K562 (cell line): ENCODE results near the gene SNCB. TPM values are rescaled to one million over a fixed set of nuclear protein-coding genes. Genes with fewer than 3 reads are reported as not detected.

Experiments used
- ATAC-seq: fragments of 200-7000 bp; cut with Tn5 transposase; 3 replicates; pipeline ENCODE4 v1.9.1; 2020; ENCODE audit warnings: moderate library complexity
- BruUV-seq: library from RNA; stranded (reverse); fragments of 400-500 nt; replicated peaks from 2 replicates; lab custom pipeline; 2021; lab: Mats Ljungman, UMichigan
- CTCF ChIA-PET: fragments of 300-600 bp; formaldehyde crosslinking; extraction: SDS; loops from one replicate; lab custom pipeline; 2021; ENCODE audit warnings: low intra/inter-chr PET ratio; lab: Yijun Ruan, JAX
- POLR2A ChIA-PET: fragments of 300-600, 350-650 bp; sonication (Branson Sonifier 250); formaldehyde crosslinking; extraction: SDS; loops from one replicate; lab custom pipeline; 2021; ENCODE audit warnings: antibody characterized with exemption, inconsistent platforms; lab: Yijun Ruan, JAX
- DNase-seq, 4 experiments: peaks; one replicate each; pipeline versions ENCODE4 v3.0.0 to v3.0.0-alpha.2; 2011 to 2018; ENCODE audit warnings: low spot score in 3 of 4, mixed read lengths in 3 of 4; ENCODE audit errors: extremely low read depth in 1 of 4
- FAIRE-seq: peaks from 2 replicates; lab custom pipeline; 2011; peaks lifted over from hg19 to GRCh38; lab: Jason Lieb, UNC
- H2AFZ ChIP-seq: 2 replicates; pipeline ENCODE4 v1.6.0; 2011; ENCODE audit warnings: low read depth, low read length, control low read depth, inconsistent platforms
- H3K27ac ChIP-seq: fragments of 200-600 bp; 3 replicates; pipeline ENCODE4 v1.8.0; 2011; ENCODE audit warnings: low read depth, mild to moderate bottlenecking, control low read depth, inconsistent platforms, low read length, moderate library complexity, mixed read lengths; ENCODE audit errors: extremely low read depth
- H3K27me3 ChIP-seq, 2 experiments: fragments of 300-600 bp in 1 of 2; 2 replicates in 1 of 2; 3 replicates in 1 of 2; pipeline versions ENCODE4 v1.6.0 to v1.8.0; 2011; ENCODE audit warnings: inconsistent platforms in 2 of 2, low read length in 2 of 2, mild to moderate bottlenecking in 1 of 2, mixed read lengths in 1 of 2, moderate library complexity in 1 of 2; ENCODE audit not compliant: control insufficient read depth in 2 of 2, insufficient read depth in 2 of 2
- H3K36me3 ChIP-seq: fragments of 300-600 bp; 3 replicates; pipeline ENCODE4 v1.8.0; 2011; ENCODE audit warnings: mild to moderate bottlenecking, low read length, inconsistent platforms; ENCODE audit not compliant: control insufficient read depth, insufficient read depth
- H3K4me1 ChIP-seq, 2 experiments: fragments of 200-600 bp in 1 of 2; replicated peaks in 1 of 2; 2 replicates in 1 of 2; 3 replicates in 1 of 2; pipeline versions ENCODE4 v1.5.1 to v1.8.0; 2011; ENCODE audit warnings: inconsistent platforms in 2 of 2, low read length in 2 of 2, mild to moderate bottlenecking in 1 of 2, mixed read lengths in 1 of 2, moderate library complexity in 1 of 2; ENCODE audit not compliant: control insufficient read depth in 2 of 2, insufficient read depth in 2 of 2
- H3K4me2 ChIP-seq: 2 replicates; pipeline ENCODE4 v1.6.1; 2011; ENCODE audit warnings: low read length, control low read depth, inconsistent platforms, mixed read lengths; ENCODE audit not compliant: insufficient read depth
- H3K4me3 ChIP-seq: fragments of 200-600 bp; sonication (generic), shearing (Covaris generic); 2 replicates; pipeline ENCODE4 v1.5.1; 2016; ENCODE audit warnings: control low read depth, inconsistent platforms
- H3K79me2 ChIP-seq: fragments of 200-600 bp; 3 replicates; pipeline ENCODE4 v1.8.0; 2011; ENCODE audit warnings: low read length, inconsistent platforms; ENCODE audit not compliant: control insufficient read depth, insufficient read depth
- H3K9ac ChIP-seq, 2 experiments: 2 replicates each; pipeline versions ENCODE4 v1.6.0 to v1.6.1; 2011; ENCODE audit warnings: low read depth in 2 of 2, low read length in 2 of 2, control low read depth in 1 of 2, inconsistent platforms in 1 of 2, mild to moderate bottlenecking in 1 of 2, mixed read lengths in 1 of 2; ENCODE audit not compliant: insufficient read depth in 1 of 2
- H3K9me1 ChIP-seq: one replicate; pipeline ENCODE4 v1.6.0; 2011; ENCODE audit warnings: inconsistent platforms, mild to moderate bottlenecking, low read length, moderate library complexity; ENCODE audit not compliant: control insufficient read depth, insufficient read depth
- H3K9me3 ChIP-seq: replicated peaks from 2 replicates; pipeline ENCODE4 v1.5.1; 2011; ENCODE audit warnings: low read depth, low read length, inconsistent platforms; ENCODE audit not compliant: control insufficient read depth, insufficient read depth
- H4K20me1 ChIP-seq: replicated peaks from 2 replicates; pipeline ENCODE4 v1.6.1; 2011; ENCODE audit warnings: low read length, inconsistent platforms, mixed read lengths; ENCODE audit not compliant: control insufficient read depth, insufficient read depth
- ASH1L ChIP-seq: fragments of 450-650 bp; IDR thresholded peaks from 2 replicates; pipeline ENCODE4 v1.6.1; 2018; ENCODE audit warnings: borderline replicate concordance, mild to moderate bottlenecking, low read depth; ENCODE audit not compliant: partially characterized antibody
- CHD4 ChIP-seq: fragments of 200-600 bp; sonication (generic); IDR thresholded peaks from 3 replicates; pipeline ENCODE4 v1.6.1; 2012; ENCODE audit warnings: low read depth, mild to moderate bottlenecking, mixed read lengths, low read length, inconsistent platforms; ENCODE audit not compliant: insufficient read depth, insufficient replicate concordance, poor library complexity, severe bottlenecking
- FOXP1 ChIP-seq: sonication (generic); formaldehyde crosslinking; IDR thresholded peaks from 2 replicates; pipeline ENCODE4 v1.8.0; 2022; ENCODE audit warnings: mild to moderate bottlenecking, missing genetic modification reagents
- HMG20A ChIP-seq: fragments of 450-650 bp; formaldehyde crosslinking; conservative IDR thresholded peaks from 2 replicates; pipeline ENCODE4 v1.4.0; 2020; ENCODE audit warnings: mild to moderate bottlenecking, mixed read lengths
- RBM34 ChIP-seq: fragments of 200-400 bp; formaldehyde crosslinking; IDR thresholded peaks from 2 replicates; pipeline ENCODE4 v1.6.1; 2018; ENCODE audit warnings: low read length, borderline replicate concordance; ENCODE audit not compliant: insufficient read depth
- SRSF1 ChIP-seq: fragments of 200-400 bp; formaldehyde crosslinking; IDR thresholded peaks from 2 replicates; pipeline ENCODE4 v1.6.1; 2017; ENCODE audit warnings: mild to moderate bottlenecking, low read depth, low read length, moderate library complexity
- SRSF7 ChIP-seq: fragments of 200-400 bp; formaldehyde crosslinking; optimal IDR thresholded peaks from 2 replicates; pipeline ENCODE3; 2017; ENCODE audit warnings: mild to moderate bottlenecking, low read depth, low read length
- TRIM28 ChIP-seq: fragments of 450-650 bp; IDR thresholded peaks from 2 replicates; pipeline ENCODE4 v1.6.1; 2017
- ZBTB2 ChIP-seq: fragments of 450-650 bp; IDR thresholded peaks from 2 replicates; pipeline ENCODE4 v1.6.1; 2016; ENCODE audit warnings: antibody characterized with exemption
- ZC3H11A ChIP-seq: IDR thresholded peaks from 2 replicates; pipeline ENCODE4 v1.6.1; 2012; ENCODE audit warnings: low read depth, low read length, improper control_type of control experiment
- ZFX ChIP-seq: sonication (generic); formaldehyde crosslinking; IDR thresholded peaks from 2 replicates; pipeline ENCODE4 v1.8.0; 2022; ENCODE audit warnings: mild to moderate bottlenecking, missing genetic modification reagents, moderate library complexity
- ZNF277 ChIP-seq: fragments of 250-450 bp; sonication (Bioruptor Pico); IDR thresholded peaks from 2 replicates; pipeline ENCODE4 v1.8.0; 2022; ENCODE audit warnings: inconsistent platforms, mild to moderate bottlenecking, moderate library complexity, borderline replicate concordance
- ZNF766 ChIP-seq: fragments of 200-800 bp; sonication (Bioruptor generic); conservative IDR thresholded peaks from 2 replicates; pipeline ENCODE4 v1.6.1; 2016; ENCODE audit warnings: missing genetic modification characterization, missing compliant biosample characterization
- WGBS: fragments of 100-300 bp; shearing (Covaris generic); methylation state at CpG from one replicate; pipeline ENCODE4 v1.1.6; 2016; ENCODE audit warnings: low coverage, mixed read lengths; ENCODE audit not compliant: insufficient coverage; ENCODE audit errors: missing lambda C conversion rate; 5-methylcytosine and 5-hydroxymethylcytosine counted together
- in situ Hi-C: fragments of 300-500 bp; cut with MboI; formaldehyde crosslinking; loops from 4 replicates; pipeline ENCODE4 v1.15.0; 2018; ENCODE audit warnings: inconsistent platforms, mixed read lengths
- intact Hi-C: fragments of 100-400 bp; cut with micrococcal nuclease; formaldehyde crosslinking; loops from 2 replicates; pipeline ENCODE4 v1.14.2; 2022
- polyA plus RNA-seq, 8 experiments: library from polyadenylated mRNA; depleted of rRNA in 4 of 8; stranded (reverse) in 5 of 8; unstranded in 3 of 8; fragments of >200 nt; fragmentation: Nextera tagmentation in 2 of 8; fragmentation: Illumina TruSeq in 1 of 8; extraction: Ambion mirVana in 2 of 8; extraction: Trizol in 1 of 8; gene quantifications; 2 replicates each; pipeline versions ENCODE4 v1.2.1 to v1.2.3, GENCODE V29; 2011 to 2014; ENCODE audit warnings: inconsistent platforms in 1 of 8, missing spikeins in 1 of 8
- total RNA-seq, 7 experiments: library from RNA; depleted of rRNA in 6 of 7; stranded (reverse); fragments of >200 nt in 6 of 7; fragmentation: Illumina TruSeq in 2 of 7; extraction: Trizol in 2 of 7; gene quantifications; 2 replicates each; pipeline versions ENCODE4 v1.2.1 to v1.2.3, GENCODE V29; 2011 to 2021; ENCODE audit warnings: low replicate concordance in 1 of 7
- TF ChIP-seq, protein P1 (sequence below): fragments of 150-350 bp; IDR thresholded peaks from 2 replicates; pipeline ENCODE4 v1.6.1; 2014; ENCODE audit warnings: low read depth, mild to moderate bottlenecking, low read length, borderline replicate concordance
- TF ChIP-seq, protein P2 (sequence below): sonication (generic); formaldehyde crosslinking; IDR thresholded peaks from 2 replicates; pipeline ENCODE4 v1.8.1; 2023; ENCODE audit warnings: mild to moderate bottlenecking, missing genetic modification reagents

Gene SNCB
- total and polyA plus RNA-seq, 9 of the 15 experiments (the other 6 are each of a cell fraction or from before 2014, with no cell fraction given): not detected

DNA sequence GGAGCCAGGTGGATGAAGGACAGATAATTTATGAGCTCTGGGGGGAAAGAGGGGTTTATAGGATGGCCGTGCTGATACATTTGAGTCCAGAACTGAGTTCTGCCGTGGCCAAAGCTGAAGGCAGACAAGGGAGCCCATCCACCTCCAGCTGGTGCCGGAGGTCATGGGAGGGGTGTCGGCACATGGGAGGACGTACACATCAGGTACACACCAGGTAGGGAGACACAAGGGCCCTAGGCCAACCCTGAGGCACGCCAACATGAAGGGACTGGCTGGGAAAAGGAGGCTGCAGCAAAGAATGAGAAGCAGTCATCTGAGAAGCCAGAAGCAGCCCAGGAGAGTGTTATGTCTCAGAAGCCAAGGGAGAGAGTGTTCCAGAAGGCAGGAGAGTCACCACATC is 18.3 kb downstream of the SNCB start:
- H3K9me1 ChIP-seq: peaks cover 9% of the 10 kb centered on the region
- H3K4me2 ChIP-seq: no peak overlapping the region
- no peak for ATAC-seq
- TF ChIP-seq ZFX (CRISPR knock-in tag): no peak
- no peak for TF ChIP-seq SRSF7
- no peak for TF ChIP-seq SRSF1
- no peak for TF ChIP-seq TRIM28
- TF ChIP-seq, protein P1, sequence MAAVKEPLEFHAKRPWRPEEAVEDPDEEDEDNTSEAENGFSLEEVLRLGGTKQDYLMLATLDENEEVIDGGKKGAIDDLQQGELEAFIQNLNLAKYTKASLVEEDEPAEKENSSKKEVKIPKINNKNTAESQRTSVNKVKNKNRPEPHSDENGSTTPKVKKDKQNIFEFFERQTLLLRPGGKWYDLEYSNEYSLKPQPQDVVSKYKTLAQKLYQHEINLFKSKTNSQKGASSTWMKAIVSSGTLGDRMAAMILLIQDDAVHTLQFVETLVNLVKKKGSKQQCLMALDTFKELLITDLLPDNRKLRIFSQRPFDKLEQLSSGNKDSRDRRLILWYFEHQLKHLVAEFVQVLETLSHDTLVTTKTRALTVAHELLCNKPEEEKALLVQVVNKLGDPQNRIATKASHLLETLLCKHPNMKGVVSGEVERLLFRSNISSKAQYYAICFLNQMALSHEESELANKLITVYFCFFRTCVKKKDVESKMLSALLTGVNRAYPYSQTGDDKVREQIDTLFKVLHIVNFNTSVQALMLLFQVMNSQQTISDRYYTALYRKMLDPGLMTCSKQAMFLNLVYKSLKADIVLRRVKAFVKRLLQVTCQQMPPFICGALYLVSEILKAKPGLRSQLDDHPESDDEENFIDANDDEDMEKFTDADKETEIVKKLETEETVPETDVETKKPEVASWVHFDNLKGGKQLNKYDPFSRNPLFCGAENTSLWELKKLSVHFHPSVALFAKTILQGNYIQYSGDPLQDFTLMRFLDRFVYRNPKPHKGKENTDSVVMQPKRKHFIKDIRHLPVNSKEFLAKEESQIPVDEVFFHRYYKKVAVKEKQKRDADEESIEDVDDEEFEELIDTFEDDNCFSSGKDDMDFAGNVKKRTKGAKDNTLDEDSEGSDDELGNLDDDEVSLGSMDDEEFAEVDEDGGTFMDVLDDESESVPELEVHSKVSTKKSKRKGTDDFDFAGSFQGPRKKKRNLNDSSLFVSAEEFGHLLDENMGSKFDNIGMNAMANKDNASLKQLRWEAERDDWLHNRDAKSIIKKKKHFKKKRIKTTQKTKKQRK: no peak
- no peak for TF ChIP-seq CHD4
- TF ChIP-seq ASH1L: no peak
- TF ChIP-seq RBM34: no peak
- no peak for TF ChIP-seq ZBTB2
- TF ChIP-seq ZNF277 (CRISPR knock-in tag): no peak
- no peak for TF ChIP-seq ZNF766 (CRISPR knock-in tag)
- TF ChIP-seq HMG20A (CRISPR knock-in tag): no peak
- TF ChIP-seq FOXP1 (CRISPR knock-in tag): no peak
- no peak for TF ChIP-seq ZC3H11A
- TF ChIP-seq, protein P2, sequence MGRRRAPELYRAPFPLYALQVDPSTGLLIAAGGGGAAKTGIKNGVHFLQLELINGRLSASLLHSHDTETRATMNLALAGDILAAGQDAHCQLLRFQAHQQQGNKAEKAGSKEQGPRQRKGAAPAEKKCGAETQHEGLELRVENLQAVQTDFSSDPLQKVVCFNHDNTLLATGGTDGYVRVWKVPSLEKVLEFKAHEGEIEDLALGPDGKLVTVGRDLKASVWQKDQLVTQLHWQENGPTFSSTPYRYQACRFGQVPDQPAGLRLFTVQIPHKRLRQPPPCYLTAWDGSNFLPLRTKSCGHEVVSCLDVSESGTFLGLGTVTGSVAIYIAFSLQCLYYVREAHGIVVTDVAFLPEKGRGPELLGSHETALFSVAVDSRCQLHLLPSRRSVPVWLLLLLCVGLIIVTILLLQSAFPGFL (CRISPR knock-in tag): no peak
- peaks cover 21% of the 10 kb centered on the region for H4K20me1 ChIP-seq
- H3K4me1 ChIP-seq: peaks cover 10 to 18% of the 10 kb centered on the region in 2 experiments; a peak in 3 of 5 replicates
- 18% methylated on average over 6 of the region's 6 CpGs for WGBS
- peaks cover 13 to 23% of the 10 kb centered on the region in 2 experiments for H3K27me3 ChIP-seq
- H3K36me3 ChIP-seq: peaks cover 3% of the 10 kb centered on the region; the same call in 2 of the 3 replicates
- H2AFZ ChIP-seq: no peak overlapping the region
- no TSS peak for BruUV-seq
- H3K27ac ChIP-seq: no peak overlapping the region
- no peak overlapping the region for H3K4me3 ChIP-seq
- ChIA-PET CTCF (interaction anchor here (1.0 kb wide), 1 partner anchor 196 kb away, joined by 4 read pairs; the partner anchor contains the start of gene CLTB), POLR2A (no interaction called here)
- H3K9me3 ChIP-seq: no peaks in the 10 kb centered on the region
- peaks cover 2% of the 10 kb centered on the region; the same call in 1 of the 3 replicates for H3K79me2 ChIP-seq
- H3K9ac ChIP-seq: no peak overlapping the region
- DNase-seq: no peak
- in situ Hi-C loops (no loop called here), intact Hi-C loops (no loop called here)
- no peak for FAIRE-seq
